ENCODE results near the gene GABRQ. TPM values are rescaled to one million over a fixed set of nuclear protein-coding genes. Genes with fewer than 3 reads are reported as not detected.
"Not testable (repeated sequence)": the region's sequence is repeated elsewhere in the genome, so short reads cannot be mapped to it uniquely, and the experiment has no call there.

The GABRQ gene
- total and polyA plus RNA-seq, 4 donors, result 0.06 TPM; not detected in 3

DNA sequence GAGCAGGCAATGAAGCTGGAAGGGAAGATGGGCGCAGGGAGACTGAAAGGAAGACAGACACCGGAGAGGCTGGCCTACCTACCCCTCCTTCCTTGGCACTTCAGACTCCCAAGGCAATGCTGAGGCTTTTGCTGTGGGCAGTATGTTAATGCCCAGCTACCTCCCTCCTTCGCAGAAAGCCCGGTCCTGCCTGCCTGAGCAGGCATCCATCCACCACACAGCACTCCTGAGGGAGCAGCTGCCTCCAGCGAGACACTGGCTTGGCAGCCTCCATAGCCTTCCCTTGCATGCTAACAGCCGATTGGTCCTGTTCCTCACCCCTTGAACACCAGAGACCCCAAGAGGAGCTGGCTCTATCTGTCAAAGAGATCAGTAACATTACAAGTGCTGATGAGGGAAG lies 14.4 kb downstream of the GABRQ start:
- H3K36me3 ChIP-seq (ENCODE audit: control insufficient read depth in 1 of 2, insufficient read depth in 2 of 2, low read length in 1 of 2), result no peaks in the 10 kb centered on the region
- no peaks in the 10 kb centered on the region for H3K4me1 ChIP-seq (ENCODE audit: control insufficient read depth in 1 of 2, insufficient read depth in 2 of 2, low read length in 2 of 2)
- intact Hi-C loops (cut with DNase I), result no loop called here
- no peak overlapping the region for H3K27ac ChIP-seq (ENCODE audit: low read depth in 1 of 2, low read length in 2 of 2)
- H3K27me3 ChIP-seq (ENCODE audit: control insufficient read depth in 1 of 2, insufficient read depth in 2 of 2, low read length in 1 of 2), result no peaks in the 10 kb centered on the region
- DNase-seq (no peak), ATAC-seq (ENCODE audit: low FRiP score) (no peak)
- H3K4me3 ChIP-seq (ENCODE audit: low read length in 2 of 2), result no peak overlapping the region
- no peaks in the 10 kb centered on the region for H3K9me3 ChIP-seq (ENCODE audit: control insufficient read depth, low read length)
- 89 to 90% methylated on average over 6 of the region's 6 CpGs for WGBS, 2 donors

- no peaks in the 10 kb centered on the region for H3K9me3 ChIP-seq (ENCODE audit: control insufficient read depth, low read length)
- ATAC-seq (ENCODE audit: low FRiP score), result no peak
- intact Hi-C loops (cut with DNase I), result no loop called here
- WGBS, 2 donors, result 81 to 91% methylated on average over 16 of the region's 16 CpGs
- H3K27ac ChIP-seq (ENCODE audit: low read depth in 1 of 2, low read length in 2 of 2), result no peak overlapping the region
- no peaks in the 10 kb centered on the region for H3K27me3 ChIP-seq (ENCODE audit: control insufficient read depth in 1 of 2, insufficient read depth in 2 of 2, low read length in 1 of 2)
- no peaks in the 10 kb centered on the region for H3K36me3 ChIP-seq (ENCODE audit: control insufficient read depth in 1 of 2, insufficient read depth in 2 of 2, low read length in 1 of 2)
- DNase-seq, result no peak
- no peak overlapping the region for H3K4me3 ChIP-seq (ENCODE audit: low read length in 2 of 2)
- H3K4me1 ChIP-seq (ENCODE audit: control insufficient read depth in 1 of 2, insufficient read depth in 2 of 2, low read length in 2 of 2), result no peaks in the 10 kb centered on the region
These were observed 14.8 kb downstream of the GABRQ start for GRCh38 chrX:152652467-152652866.

- no peaks in the 10 kb centered on the region for H3K27me3 ChIP-seq (ENCODE audit: control insufficient read depth in 1 of 2, insufficient read depth in 2 of 2, low read length in 1 of 2)
- H3K27ac ChIP-seq (ENCODE audit: low read depth in 1 of 2, low read length in 2 of 2), result no peak overlapping the region
- DNase-seq (no peak), ATAC-seq (ENCODE audit: low FRiP score) (no peak)
- no peak overlapping the region for H3K4me3 ChIP-seq (ENCODE audit: low read length in 2 of 2)
- intact Hi-C loops (cut with DNase I), result no loop called here
- H3K9me3 ChIP-seq (ENCODE audit: control insufficient read depth, low read length), result no peaks in the 10 kb centered on the region
- H3K4me1 ChIP-seq (ENCODE audit: control insufficient read depth in 1 of 2, insufficient read depth in 2 of 2, low read length in 2 of 2), result no peaks in the 10 kb centered on the region
- H3K36me3 ChIP-seq (ENCODE audit: control insufficient read depth in 1 of 2, insufficient read depth in 2 of 2, low read length in 1 of 2), result no peaks in the 10 kb centered on the region
- 79 to 82% methylated on average over 4 of the region's 4 CpGs for WGBS, 2 donors
These were observed 18.4 kb downstream of the GABRQ start for GRCh38 chrX:152656087-152656486.

DNA sequence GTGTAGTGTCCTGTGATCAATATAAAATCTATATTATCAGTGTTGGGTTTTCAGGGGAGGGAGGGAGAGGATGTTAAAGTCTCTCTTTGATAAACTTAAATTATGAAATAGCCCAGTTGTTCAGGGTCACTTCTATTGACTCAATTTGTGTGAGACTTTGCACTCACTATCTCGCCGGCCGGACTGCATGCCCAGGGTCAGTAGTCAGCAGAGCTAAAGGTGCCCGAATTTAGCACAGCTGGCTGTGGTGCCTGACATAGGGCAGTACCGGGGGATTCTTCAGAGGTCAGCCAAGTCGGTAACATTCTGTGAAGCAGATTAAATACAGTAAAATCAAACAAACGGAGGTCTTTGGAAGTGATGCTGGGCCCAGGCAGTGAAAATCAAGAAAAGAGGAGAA lies 19.2 kb downstream of the GABRQ start:
- Histone ChIP-seq H3K27me3 (ENCODE audit: control insufficient read depth in 1 of 2, insufficient read depth in 2 of 2, low read length in 1 of 2) (no peaks in the 10 kb centered on the region), H3K36me3 (ENCODE audit: control insufficient read depth in 1 of 2, insufficient read depth in 2 of 2, low read length in 1 of 2) (no peaks in the 10 kb centered on the region), H3K9me3 (ENCODE audit: control insufficient read depth, low read length) (no peaks in the 10 kb centered on the region), H3K4me3 (ENCODE audit: low read length in 2 of 2) (no peak overlapping the region), H3K4me1 (ENCODE audit: control insufficient read depth in 1 of 2, insufficient read depth in 2 of 2, low read length in 2 of 2) (no peaks in the 10 kb centered on the region), H3K27ac (ENCODE audit: low read depth in 1 of 2, low read length in 2 of 2) (no peak overlapping the region)
- no peak for DNase-seq
- intact Hi-C loops (cut with DNase I), result no loop called here
- no peak for ATAC-seq (ENCODE audit: low FRiP score)
- 76 to 83% methylated on average over 7 of the region's 7 CpGs for WGBS, 2 donors

DNA sequence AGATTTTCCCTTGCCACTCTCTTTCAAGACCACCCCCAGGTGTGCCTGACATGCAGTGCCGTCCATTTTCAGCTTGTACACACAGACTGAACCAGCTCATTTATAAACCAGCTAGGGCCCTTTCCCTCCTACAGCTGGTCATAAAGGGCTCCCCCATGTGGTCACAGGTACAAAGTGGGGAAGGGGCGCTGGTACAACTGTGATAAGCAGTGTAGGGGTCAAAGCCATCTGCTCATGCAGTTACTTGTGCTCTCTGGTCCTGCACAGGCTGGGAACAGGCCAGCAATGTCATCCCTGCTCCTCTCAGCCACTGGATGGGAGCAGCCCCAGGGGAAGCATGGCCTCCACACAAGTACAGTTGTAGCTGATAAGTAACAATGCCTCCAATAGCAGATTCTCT lies 20.6 kb downstream of the GABRQ start:
- Histone ChIP-seq H3K9me3 (ENCODE audit: control insufficient read depth, low read length) (no peaks in the 10 kb centered on the region), H3K27ac (ENCODE audit: low read depth in 1 of 2, low read length in 2 of 2) (no peak overlapping the region), H3K27me3 (ENCODE audit: control insufficient read depth in 1 of 2, insufficient read depth in 2 of 2, low read length in 1 of 2) (no peaks in the 10 kb centered on the region), H3K4me1 (ENCODE audit: control insufficient read depth in 1 of 2, insufficient read depth in 2 of 2, low read length in 2 of 2) (no peaks in the 10 kb centered on the region), H3K4me3 (ENCODE audit: low read length in 2 of 2) (no peak overlapping the region), H3K36me3 (ENCODE audit: control insufficient read depth in 1 of 2, insufficient read depth in 2 of 2, low read length in 1 of 2) (no peaks in the 10 kb centered on the region)
- WGBS, 2 donors, result 40 to 42% methylated on average over 2 of the region's 2 CpGs
- no peak for DNase-seq
- no peak for ATAC-seq (ENCODE audit: low FRiP score)
- intact Hi-C loops (cut with DNase I), result no loop called here

GRCh38 chrX:152663086-152663485 lies 25.4 kb downstream of the GABRQ start:
- Histone ChIP-seq H3K4me1 (ENCODE audit: control insufficient read depth in 1 of 2, insufficient read depth in 2 of 2, low read length in 2 of 2) (no peaks in the 10 kb centered on the region), H3K36me3 (ENCODE audit: control insufficient read depth in 1 of 2, insufficient read depth in 2 of 2, low read length in 1 of 2) (no peaks in the 10 kb centered on the region), H3K4me3 (ENCODE audit: low read length in 2 of 2) (no peak overlapping the region), H3K9me3 (ENCODE audit: control insufficient read depth, low read length) (peaks cover 2% of the 10 kb centered on the region), H3K27ac (ENCODE audit: low read depth in 1 of 2, low read length in 2 of 2) (no peak overlapping the region), H3K27me3 (ENCODE audit: control insufficient read depth in 1 of 2, insufficient read depth in 2 of 2, low read length in 1 of 2) (no peaks in the 10 kb centered on the region)
- 46 to 52% methylated on average over 4 of the region's 4 CpGs for WGBS, 2 donors
- DNase-seq (no peak), ATAC-seq (ENCODE audit: low FRiP score) (no peak)
- intact Hi-C loops (cut with DNase I), result no loop called here

DNA sequence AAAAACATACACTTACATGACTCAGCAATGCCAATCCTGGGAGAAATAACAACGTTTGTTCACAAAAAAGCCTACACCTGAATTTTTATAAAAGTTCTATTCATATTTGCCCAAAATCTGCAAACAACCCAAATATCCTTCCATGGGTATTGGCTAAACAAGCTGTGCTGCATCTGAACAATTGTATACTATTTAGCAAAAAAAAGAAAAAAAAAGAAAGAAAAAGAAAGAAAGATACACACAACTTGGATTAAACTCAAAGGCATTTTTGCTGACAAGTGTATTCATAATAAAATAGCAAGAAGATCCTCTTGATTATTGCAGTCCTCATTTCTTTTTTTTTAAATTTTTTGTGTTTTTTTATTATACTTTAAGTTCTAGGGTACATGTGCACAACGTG lies 36.4 kb downstream of the GABRQ start:
- Histone ChIP-seq H3K27ac (ENCODE audit: low read depth in 1 of 2, low read length in 2 of 2) (no peak overlapping the region), H3K9me3 (ENCODE audit: control insufficient read depth, low read length) (no peaks in the 10 kb centered on the region), H3K4me1 (ENCODE audit: control insufficient read depth in 1 of 2, insufficient read depth in 2 of 2, low read length in 2 of 2) (no peaks in the 10 kb centered on the region), H3K27me3 (ENCODE audit: control insufficient read depth in 1 of 2, insufficient read depth in 2 of 2, low read length in 1 of 2) (peaks cover 0 to under 1% of the 10 kb centered on the region in 2 donors), H3K4me3 (ENCODE audit: low read length in 2 of 2) (no peak overlapping the region), H3K36me3 (ENCODE audit: control insufficient read depth in 1 of 2, insufficient read depth in 2 of 2, low read length in 1 of 2) (no peaks in the 10 kb centered on the region)
- ATAC-seq (ENCODE audit: low FRiP score) (no peak), DNase-seq (no peak)
- 81 to 88% methylated on average over 2 of the region's 2 CpGs for WGBS, 2 donors
- intact Hi-C loops (cut with DNase I), result no loop called here

GRCh38 chrX:152674652-152675051 lies 37.0 kb downstream of the GABRQ start:
- H3K27ac ChIP-seq (ENCODE audit: low read depth in 1 of 2, low read length in 2 of 2); H3K27me3 ChIP-seq (ENCODE audit: control insufficient read depth in 1 of 2, insufficient read depth in 2 of 2, low read length in 1 of 2); H3K9me3 ChIP-seq (ENCODE audit: control insufficient read depth, low read length); ATAC-seq (ENCODE audit: low FRiP score); H3K4me3 ChIP-seq (ENCODE audit: low read length in 2 of 2); intact Hi-C loops (cut with DNase I); H3K4me1 ChIP-seq (ENCODE audit: control insufficient read depth in 1 of 2, insufficient read depth in 2 of 2, low read length in 2 of 2); H3K36me3 ChIP-seq (ENCODE audit: control insufficient read depth in 1 of 2, insufficient read depth in 2 of 2, low read length in 1 of 2); DNase-seq: not testable (repeated sequence)
- WGBS, 2 donors, result 87 to 88% methylated on average over 3 of the region's 3 CpGs

- intact Hi-C loops (cut with DNase I); H3K36me3 ChIP-seq (ENCODE audit: control insufficient read depth in 1 of 2, insufficient read depth in 2 of 2, low read length in 1 of 2); H3K9me3 ChIP-seq (ENCODE audit: control insufficient read depth, low read length); H3K27me3 ChIP-seq (ENCODE audit: control insufficient read depth in 1 of 2, insufficient read depth in 2 of 2, low read length in 1 of 2); DNase-seq; ATAC-seq (ENCODE audit: low FRiP score); H3K4me1 ChIP-seq (ENCODE audit: control insufficient read depth in 1 of 2, insufficient read depth in 2 of 2, low read length in 2 of 2); H3K27ac ChIP-seq (ENCODE audit: low read depth in 1 of 2, low read length in 2 of 2); H3K4me3 ChIP-seq (ENCODE audit: low read length in 2 of 2): not testable (repeated sequence)
- no CpG with 5 or more reads among the region's 3 CpGs for WGBS, 2 donors
These were observed 43.3 kb downstream of the GABRQ start for GRCh38 chrX:152681012-152681411.

All from aorta (tissue), 5 donors.